GM12878 (cell line): ENCODE measurements around the gene SULF2. TPM values are rescaled to one million over a fixed set of nuclear protein-coding genes. Genes with fewer than 3 reads are reported as not detected.
A peak's percentile ranks its signal among the peaks of the same experiment; 100 is the strongest.

ENCODE experiments used
- BCL3 ChIP-seq: IDR thresholded peaks from 2 replicates; pipeline ENCODE4 v1.6.1; 2011; ENCODE audit warnings: borderline replicate concordance, low read depth, mild to moderate bottlenecking, moderate library complexity, low read length; ENCODE audit not compliant: insufficient read depth, poor library complexity, severe bottlenecking
- CHD1 ChIP-seq: IDR thresholded peaks from 2 replicates; pipeline ENCODE4 v1.6.1; 2012; ENCODE audit warnings: low read depth, low read length, improper control_type of control experiment
- CHD4 ChIP-seq: fragments of 200-600 bp; sonication (generic); IDR thresholded peaks from 2 replicates; pipeline ENCODE4 v1.6.1; 2016; ENCODE audit warnings: mild to moderate bottlenecking
- CUX1 ChIP-seq: IDR thresholded peaks from 2 replicates; pipeline ENCODE4 v1.6.1; 2012; ENCODE audit warnings: improper control_type of control experiment, low read depth, low read length; ENCODE audit not compliant: insufficient replicate concordance
- FOS ChIP-seq: IDR thresholded peaks from 3 replicates; pipeline ENCODE4 v1.6.1; 2011; ENCODE audit warnings: borderline replicate concordance; ENCODE audit not compliant: insufficient read length; ENCODE audit errors: extremely low read depth
- GATAD2B ChIP-seq: fragments of 450-650 bp; conservative IDR thresholded peaks from 2 replicates; pipeline ENCODE4 v1.6.1; 2017; ENCODE audit warnings: low read depth, mild to moderate bottlenecking, moderate library complexity
- HCFC1 ChIP-seq: fragments of 150-350 bp; IDR thresholded peaks from 2 replicates; pipeline ENCODE4 v1.6.1; 2014; ENCODE audit warnings: low read length
- HSF1 ChIP-seq: fragments of 150-350 bp; IDR thresholded peaks from 2 replicates; pipeline ENCODE4 v1.6.1; 2014; ENCODE audit warnings: mild to moderate bottlenecking, low read depth, low read length
- MLLT1 ChIP-seq: fragments of 450-650 bp; IDR thresholded peaks from 2 replicates; pipeline ENCODE4 v1.6.1; 2016; ENCODE audit warnings: mild to moderate bottlenecking
- NR2F1 ChIP-seq: fragments of 450-650 bp; conservative IDR thresholded peaks from 2 replicates; pipeline ENCODE4 v1.6.1; 2017; ENCODE audit warnings: mild to moderate bottlenecking
- RBBP5 ChIP-seq: fragments of 200-600 bp; sonication (generic); conservative IDR thresholded peaks from 2 replicates; pipeline ENCODE4 v1.6.1; 2016
- RFX5 ChIP-seq: IDR thresholded peaks from 2 replicates; pipeline ENCODE4 v1.6.1; 2011; ENCODE audit warnings: low read depth, low read length, improper control_type of control experiment
- SMC3 ChIP-seq: IDR thresholded peaks from 2 replicates; pipeline ENCODE4 v1.6.1; 2011; ENCODE audit warnings: low read length, improper control_type of control experiment, borderline replicate concordance
- SUPT20H ChIP-seq: IDR thresholded peaks from 2 replicates; pipeline ENCODE4 v1.6.1; 2011; ENCODE audit warnings: low read depth, mild to moderate bottlenecking, low read length, moderate library complexity, borderline replicate concordance; ENCODE audit not compliant: control insufficient read depth
- TCF7 ChIP-seq: IDR thresholded peaks from 2 replicates; pipeline ENCODE4 v1.6.1; 2014; ENCODE audit warnings: antibody characterized with exemption, borderline replicate concordance
- polyA plus RNA-seq, 11 experiments: library from polyadenylated mRNA; depleted of rRNA in 4 of 11; unstranded in 6 of 11; stranded (reverse) in 5 of 11; fragments of >200 nt; fragmentation: Nextera tagmentation in 4 of 11; fragmentation: Illumina TruSeq in 1 of 11; extraction: Ambion mirVana in 4 of 11; extraction: Trizol in 1 of 11; gene quantifications; 1 replicate in 1 of 11; 2 replicates in 10 of 11; pipeline versions ENCODE4 v1.2.1 to v1.2.3, GENCODE V29; 2011 to 2016; ENCODE audit warnings: inconsistent platforms in 2 of 11, missing spikeins in 2 of 11, low read depth in 1 of 11
- total RNA-seq, 4 experiments: library from RNA; depleted of rRNA in 3 of 4; stranded (reverse); fragments of >200 nt in 3 of 4; fragmentation: Illumina TruSeq in 1 of 4; extraction: Trizol in 1 of 4; gene quantifications; 2 replicates each; pipeline versions ENCODE4 v1.2.1 to v1.2.3, GENCODE V29; 2013 to 2021

SULF2 gene
- total and polyA plus RNA-seq, 10 of the 15 experiments (the other 5 are each of a cell fraction or from before 2014, with no cell fraction given), result 0.69 to 4.1 (median 1.6) TPM

GRCh38 chr20:47785854-47786764 is 828 bp upstream of the SULF2 start (continued):
- TF ChIP-seq HSF1, result no peak
- TF ChIP-seq MLLT1, result no peak
- peak; percentile 59; the same call in 1 of the 2 replicates for TF ChIP-seq SMC3
- TF ChIP-seq BCL3, result no peak
- TF ChIP-seq HCFC1, result no peak
- TF ChIP-seq CHD4, result no peak
- TF ChIP-seq SUPT20H, result no peak
- TF ChIP-seq RBBP5, result no peak
- TF ChIP-seq NR2F1, result no peak
- TF ChIP-seq CHD1, result no peak
- no peak for TF ChIP-seq FOS
- 0 out of 2 replicates have a peak, but pooled peaks have one; percentile 34 for TF ChIP-seq GATAD2B
- no peak for TF ChIP-seq TCF7
- TF ChIP-seq RFX5, result no peak
- TF ChIP-seq CUX1, result no peak
